Measurements from ENCODE around the gene SHBG. TPM values are rescaled to one million over a fixed set of nuclear protein-coding genes. Genes with fewer than 3 reads are reported as not detected.

The SHBG gene
- total RNA-seq = 10 to 100 TPM in 2 of 4 donors, 1 to 10 TPM in 2; 2.1 to 38.0 (median 16.3) TPM

- Histone ChIP-seq H3K27me3 (no peaks in the 10 kb centered on the region), H3K27ac (peak within 1 kb of the TSS in 2 of 4 donors; percentile 11 to 38)
- no peak for DNase-seq
Observed at GRCh38 chr17:7629939-7630571, at the start of gene SHBG. Gene SHBG, plus strand, starts transcription at chr17:7630135. Its CDS starts 38 bp downstream, at chr17:7630173.

DNA sequence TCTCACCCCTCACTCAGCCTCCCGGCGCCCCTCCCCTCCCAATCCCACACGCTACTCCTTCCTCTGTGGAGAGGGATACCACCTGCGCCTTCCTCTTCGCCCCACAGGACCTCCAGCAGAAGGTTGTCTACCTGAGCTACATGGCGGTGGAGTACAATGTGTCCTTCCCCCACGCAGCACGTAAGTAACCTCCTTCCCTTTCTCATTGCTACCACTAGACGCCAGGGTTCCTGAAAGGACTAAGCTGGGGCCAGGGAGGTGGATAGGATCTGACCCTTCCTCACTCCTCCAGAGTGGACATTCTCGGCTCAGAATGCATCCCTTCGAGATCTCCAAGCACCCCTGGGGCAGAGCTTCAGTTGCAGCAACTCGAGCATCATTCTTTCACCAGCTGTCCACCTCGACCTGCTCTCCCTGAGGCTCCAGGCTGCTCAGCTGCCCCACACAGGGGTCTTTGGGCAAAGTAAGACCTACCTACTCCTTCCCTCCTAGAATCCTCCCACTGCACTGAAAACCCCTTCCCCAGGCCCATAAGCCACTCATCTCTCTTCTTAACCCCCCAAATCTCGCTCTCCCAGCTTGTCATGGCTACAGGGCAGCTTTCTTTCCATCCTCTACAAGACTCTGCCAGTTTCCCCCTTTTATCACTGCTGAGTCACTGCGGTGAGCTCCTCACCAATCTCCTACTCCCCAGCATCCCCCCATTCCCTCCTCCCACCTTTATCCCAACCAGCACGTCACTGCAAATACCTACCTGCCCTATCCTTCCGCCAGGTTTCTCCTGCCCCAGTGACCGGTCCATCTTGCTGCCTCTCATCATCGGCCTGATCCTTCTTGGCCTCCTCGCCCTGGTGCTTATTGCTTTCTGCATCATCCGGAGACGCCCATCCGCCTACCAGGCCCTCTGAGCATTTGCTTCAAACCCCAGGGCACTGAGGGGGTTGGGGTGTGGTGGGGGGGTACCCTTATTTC lies 49.0 kb upstream of the SHBG start:
- no peak for DNase-seq
- Histone ChIP-seq H3K4me1 (peaks cover 10 to 80% (median 38%) of the 10 kb centered on the region in 4 donors), H3K4me3 (peak overlapping the region in 2 of 4 donors; percentile 48 to 54), H3K9me3 (no peaks in the 10 kb centered on the region), H3K27ac (peak overlapping the region; percentile 83 to 93 (median 90)), H3K27me3 (no peaks in the 10 kb centered on the region), H3K36me3 (peaks cover 0 to 30% (median 0%) of the 10 kb centered on the region in 3 donors)
- no peak for TF ChIP-seq POLR2A (IDR thresholded peaks at IDR 0.05)
- TF ChIP-seq, protein P1, sequence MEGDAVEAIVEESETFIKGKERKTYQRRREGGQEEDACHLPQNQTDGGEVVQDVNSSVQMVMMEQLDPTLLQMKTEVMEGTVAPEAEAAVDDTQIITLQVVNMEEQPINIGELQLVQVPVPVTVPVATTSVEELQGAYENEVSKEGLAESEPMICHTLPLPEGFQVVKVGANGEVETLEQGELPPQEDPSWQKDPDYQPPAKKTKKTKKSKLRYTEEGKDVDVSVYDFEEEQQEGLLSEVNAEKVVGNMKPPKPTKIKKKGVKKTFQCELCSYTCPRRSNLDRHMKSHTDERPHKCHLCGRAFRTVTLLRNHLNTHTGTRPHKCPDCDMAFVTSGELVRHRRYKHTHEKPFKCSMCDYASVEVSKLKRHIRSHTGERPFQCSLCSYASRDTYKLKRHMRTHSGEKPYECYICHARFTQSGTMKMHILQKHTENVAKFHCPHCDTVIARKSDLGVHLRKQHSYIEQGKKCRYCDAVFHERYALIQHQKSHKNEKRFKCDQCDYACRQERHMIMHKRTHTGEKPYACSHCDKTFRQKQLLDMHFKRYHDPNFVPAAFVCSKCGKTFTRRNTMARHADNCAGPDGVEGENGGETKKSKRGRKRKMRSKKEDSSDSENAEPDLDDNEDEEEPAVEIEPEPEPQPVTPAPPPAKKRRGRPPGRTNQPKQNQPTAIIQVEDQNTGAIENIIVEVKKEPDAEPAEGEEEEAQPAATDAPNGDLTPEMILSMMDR (IDR thresholded peaks at IDR 0.05) = no peak

More at GRCh38 chr17:7629939-7630571, at the start of gene SHBG:
- Histone ChIP-seq H3K9me3 (no peaks in the 10 kb centered on the region), H3K4me3 (no peak within 1 kb of the TSS), H3K4me1 (peaks cover 0 to 24% (median 2%) of the 10 kb centered on the region in 4 donors), H3K36me3 (peaks cover 0 to 6% (median 0%) of the 10 kb centered on the region in 3 donors)
- no peak for TF ChIP-seq POLR2A (IDR thresholded peaks at IDR 0.05)
- TF ChIP-seq, protein P1 (IDR thresholded peaks at IDR 0.05) = no peak

GRCh38 chr17:7582396-7583252 lies 47.3 kb upstream of the SHBG start:
- TF ChIP-seq, protein P1 (IDR thresholded peaks at IDR 0.05) = no peak
- no peak for TF ChIP-seq POLR2A (IDR thresholded peaks at IDR 0.05)
- Histone ChIP-seq H3K36me3 (peaks cover 0 to 18% (median 0%) of the 10 kb centered on the region in 3 donors), H3K9me3 (no peaks in the 10 kb centered on the region), H3K4me3 (peak overlapping the region; percentile 52 to 75 (median 68)), H3K27ac (peak overlapping the region; percentile 88 to 96 (median 92)), H3K27me3 (no peaks in the 10 kb centered on the region), H3K4me1 (peaks cover 10 to 64% (median 38%) of the 10 kb centered on the region in 4 donors)
- DNase-seq = no peak

- peak; percentile 33 to 71 for TF ChIP-seq POLR2A (IDR thresholded peaks at IDR 0.05)
- TF ChIP-seq, protein P1 (IDR thresholded peaks at IDR 0.05) = no peak
- H3K27ac ChIP-seq = peak within 1 kb of the TSS; percentile 88 to 96 (median 92)
- H3K4me3 ChIP-seq = peak within 1 kb of the TSS; percentile 52 to 75 (median 68)
- DNase-seq = peak; percentile 89 to 98 (median 96)
- no peaks in the 10 kb centered on the region for H3K9me3 ChIP-seq
- H3K27me3 ChIP-seq = no peaks in the 10 kb centered on the region
- H3K4me1 ChIP-seq = peaks cover 10 to 57% (median 38%) of the 10 kb centered on the region in 4 donors
- H3K36me3 ChIP-seq = peaks cover 0 to 18% (median 0%) of the 10 kb centered on the region in 3 donors
Observed at GRCh38 chr17:7583253-7584109, 46.5 kb upstream of the SHBG start, which contains the start of gene MPDU1. Gene MPDU1, plus strand, starts transcription at chr17:7583852. Its CDS starts 11 bp downstream, at chr17:7583863.

Measured in Peyer's patch (tissue), 4 donors.